ENCODE measurements around the gene MTMR3.

DNA sequence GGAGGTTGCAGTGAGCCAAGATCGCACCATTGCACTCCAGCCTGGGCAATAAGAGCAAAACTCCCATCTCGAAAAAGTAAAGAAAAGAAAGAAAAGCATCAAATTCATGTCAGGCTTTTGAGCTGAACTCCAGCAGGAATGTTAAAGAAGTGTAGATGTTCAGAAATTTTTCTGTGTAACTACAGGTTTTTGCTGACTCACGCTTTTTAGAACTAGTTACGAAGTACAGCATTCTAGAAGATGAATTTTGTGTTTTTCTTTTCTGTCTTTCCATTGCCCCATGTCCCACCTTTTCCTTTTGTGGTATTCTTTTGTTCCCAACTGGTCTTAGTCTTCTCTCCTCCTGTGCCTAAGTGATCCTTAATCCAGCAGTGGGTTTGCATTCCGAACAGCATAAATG, 141.3 kb downstream of the MTMR3 start:
- TF ChIP-seq SP1 (IDR thresholded peaks at IDR 0.05; ENCODE audit: low read depth) (no peak), EZH2 (IDR thresholded peaks at IDR 0.05) (no peak)

Data from HCT116 (cell line).